Measurements from ENCODE around the gene BRMS1L.

The BRMS1L gene

DNA sequence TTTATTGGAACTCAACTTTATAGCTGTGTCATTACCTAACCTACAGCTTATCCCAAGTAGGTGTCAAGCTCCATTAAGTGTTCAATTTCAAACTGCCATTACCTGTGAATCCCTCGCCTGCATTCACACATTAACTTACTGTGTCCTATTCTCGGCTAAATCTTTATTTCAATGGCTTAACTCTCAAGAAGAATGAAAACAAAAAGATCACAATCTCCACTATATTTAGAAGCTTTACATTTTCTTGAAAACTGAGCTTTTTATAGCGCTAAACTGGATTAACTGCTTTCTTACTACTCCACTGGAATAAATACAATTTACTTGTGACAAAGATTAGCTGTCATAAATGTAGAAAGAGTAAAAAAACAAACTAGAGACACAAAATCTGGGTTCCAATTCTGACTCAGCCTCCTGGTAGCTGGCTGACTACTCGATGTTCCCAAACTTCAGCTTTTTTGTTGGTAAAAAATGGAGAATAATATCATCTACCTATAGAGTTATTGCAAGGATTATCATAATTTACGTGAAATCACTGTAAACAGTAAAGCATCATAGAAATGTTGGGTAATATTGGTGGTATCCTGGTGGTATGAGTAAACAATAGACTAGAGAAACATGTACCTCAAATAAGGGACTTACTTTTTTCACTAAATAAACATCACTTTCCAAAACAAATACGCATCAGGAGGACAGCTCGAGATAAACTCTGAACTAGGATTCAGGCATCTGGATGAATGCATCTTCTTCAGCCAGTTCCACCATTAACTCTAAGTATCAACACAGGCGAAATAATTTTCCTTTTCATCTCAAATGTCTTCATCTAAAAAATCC lies 18.8 kb upstream of the BRMS1L start:
- TF ChIP-seq TAF1 (IDR thresholded peaks at IDR 0.05; ENCODE audit: low read depth, low read length) = no peak
- TF ChIP-seq PAX5 (IDR thresholded peaks at IDR 0.05; ENCODE audit: insufficient read depth, low read length, severe bottlenecking) = no peak
- no peak for TF ChIP-seq SPI1 (IDR thresholded peaks at IDR 0.05; ENCODE audit: low read depth, low read length)
- TF ChIP-seq POLR2A (IDR thresholded peaks at IDR 0.05; ENCODE audit: low read depth, low read length) = no peak
- TF ChIP-seq POLR2AphosphoS5 (IDR thresholded peaks at IDR 0.05; ENCODE audit: low read depth, low read length) = no peak
- no peak for TF ChIP-seq POU2F2 (IDR thresholded peaks at IDR 0.05; ENCODE audit: low read depth, low read length)
- FAIRE-seq = no peak

DNA sequence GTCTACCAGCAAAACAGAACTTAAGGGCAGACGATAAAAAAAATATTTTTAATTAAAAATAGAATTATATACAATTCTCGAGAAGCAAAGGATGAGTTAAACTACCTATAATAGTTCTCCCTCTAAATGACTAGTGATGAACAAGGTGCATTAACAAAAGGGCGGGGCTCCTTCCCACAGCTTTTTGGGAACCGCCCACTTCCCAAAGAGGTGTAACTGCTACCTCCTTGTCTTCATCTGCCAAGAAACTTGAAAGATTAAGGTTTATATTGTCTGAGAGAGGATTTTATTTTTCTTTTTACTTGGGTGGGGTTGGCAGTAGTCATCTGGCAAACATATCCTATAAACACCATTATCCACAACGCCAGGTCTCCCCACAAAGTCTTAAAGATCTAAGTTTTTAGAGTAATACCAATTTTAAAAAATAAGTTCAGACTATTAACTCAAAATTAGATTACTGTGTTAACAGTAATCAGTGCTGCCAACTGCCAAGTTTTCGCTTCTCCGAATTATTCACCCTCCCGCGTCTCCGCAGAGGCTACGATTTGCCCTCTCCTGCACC lies 18.0 kb upstream of the BRMS1L start:
- TF ChIP-seq POLR2A (IDR thresholded peaks at IDR 0.05; ENCODE audit: low read depth, low read length) (no peak), SPI1 (IDR thresholded peaks at IDR 0.05; ENCODE audit: low read depth, low read length) (no peak), PAX5 (IDR thresholded peaks at IDR 0.05; ENCODE audit: insufficient read depth, low read length, severe bottlenecking) (no peak), POLR2AphosphoS5 (IDR thresholded peaks at IDR 0.05; ENCODE audit: low read depth, low read length) (no peak), POU2F2 (IDR thresholded peaks at IDR 0.05; ENCODE audit: low read depth, low read length) (no peak), TAF1 (IDR thresholded peaks at IDR 0.05; ENCODE audit: low read depth, low read length) (no peak)
- FAIRE-seq (no peak), DNase-seq (ENCODE audit: insufficient read length, low spot score) (no peak)

More for the DNA sequence above, 18.8 kb upstream of the BRMS1L start:
- DNase-seq (ENCODE audit: insufficient read length, low spot score) = no peak

DNA sequence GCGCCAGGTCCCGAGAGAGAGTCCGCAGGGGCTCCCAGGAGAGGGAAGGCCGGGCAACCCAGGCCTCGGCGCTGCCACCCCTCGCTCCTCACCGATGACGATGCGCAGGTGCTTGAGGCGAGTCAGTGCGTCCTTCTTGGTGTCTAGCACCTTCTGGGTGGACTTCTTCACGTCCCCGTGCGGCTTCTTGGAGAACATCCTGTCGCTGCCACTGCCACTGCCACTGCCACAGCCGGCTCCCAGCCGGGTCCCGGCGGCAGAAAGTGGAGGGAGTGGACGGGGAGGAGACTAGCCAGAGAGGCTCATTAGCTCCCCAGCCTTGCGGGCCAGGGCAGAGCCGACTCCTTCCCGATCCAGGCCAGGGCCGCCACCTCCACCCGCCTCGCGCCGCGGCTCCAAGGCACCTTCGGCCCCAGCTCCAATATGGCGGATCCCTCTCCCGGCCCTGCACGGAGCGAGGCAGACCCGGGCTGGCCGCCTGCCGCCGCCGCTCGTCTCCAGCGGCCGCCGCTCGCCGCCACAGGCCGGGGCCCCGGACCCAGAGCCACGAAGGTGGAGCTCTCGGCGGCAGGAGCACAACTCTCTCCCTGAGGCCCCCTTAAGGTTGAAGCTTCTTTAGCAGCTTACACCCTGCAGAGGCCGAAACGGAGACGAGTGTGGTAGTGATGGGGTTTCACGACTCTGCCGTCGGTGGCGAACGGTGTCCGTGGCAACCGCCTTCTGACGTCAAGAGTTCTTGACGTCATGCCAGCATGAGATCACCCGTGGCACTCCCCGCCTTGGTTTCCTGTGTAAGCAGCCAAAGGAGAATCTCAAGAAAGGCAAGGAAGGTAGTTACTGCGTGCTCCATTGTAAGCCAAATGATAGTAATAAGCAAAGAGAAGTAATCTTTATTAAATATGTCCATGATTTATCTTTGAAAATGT lies 17.2 kb upstream of the BRMS1L start, which contains the start of gene RALGAPA1:
Gene RALGAPA1 (minus strand): TSS at position 658 of the 926 bp plus-strand sequence. CDS start 460 bp downstream, at position 198.
- peak; percentile 98 for FAIRE-seq
- peak; percentile 87 for TF ChIP-seq POLR2AphosphoS5 (IDR thresholded peaks at IDR 0.05; ENCODE audit: low read depth, low read length)
- peak; percentile 53; the same call in 1 of the 2 replicates for TF ChIP-seq TAF1 (IDR thresholded peaks at IDR 0.05; ENCODE audit: low read depth, low read length)
- TF ChIP-seq POLR2A (IDR thresholded peaks at IDR 0.05; ENCODE audit: low read depth, low read length) = peak; percentile 88

DNA sequence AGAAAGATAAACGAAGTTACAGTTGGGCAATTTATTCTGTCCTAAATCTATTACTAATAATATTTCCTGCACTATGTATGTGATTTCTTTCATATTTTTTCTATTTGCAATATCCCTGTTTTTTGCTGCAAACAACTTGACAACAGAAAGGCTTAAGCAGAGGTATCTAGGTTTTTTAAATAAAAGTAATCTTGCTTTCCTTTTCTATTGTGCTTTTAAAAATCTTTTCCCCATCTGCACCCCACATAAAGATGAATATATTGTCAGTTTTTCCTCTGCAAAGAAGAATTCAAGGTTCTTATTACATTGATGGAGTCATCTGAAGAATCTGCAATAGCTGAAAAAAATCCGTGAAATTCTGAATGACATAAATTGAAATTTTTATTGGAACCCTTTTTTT lies 16.5 kb upstream of the BRMS1L start:
- TF ChIP-seq POLR2AphosphoS5 (IDR thresholded peaks at IDR 0.05; ENCODE audit: low read depth, low read length) (no peak), POLR2A (IDR thresholded peaks at IDR 0.05; ENCODE audit: low read depth, low read length) (no peak), TAF1 (IDR thresholded peaks at IDR 0.05; ENCODE audit: low read depth, low read length) (no peak), POU2F2 (IDR thresholded peaks at IDR 0.05; ENCODE audit: low read depth, low read length) (no peak), PAX5 (IDR thresholded peaks at IDR 0.05; ENCODE audit: insufficient read depth, low read length, severe bottlenecking) (no peak)
- DNase-seq (ENCODE audit: insufficient read length, low spot score) (no peak), FAIRE-seq (no peak)

More for the DNA sequence above, 17.2 kb upstream of the BRMS1L start, which contains the start of gene RALGAPA1:
- peak; percentile 66 for DNase-seq (ENCODE audit: insufficient read length, low spot score)

DNA sequence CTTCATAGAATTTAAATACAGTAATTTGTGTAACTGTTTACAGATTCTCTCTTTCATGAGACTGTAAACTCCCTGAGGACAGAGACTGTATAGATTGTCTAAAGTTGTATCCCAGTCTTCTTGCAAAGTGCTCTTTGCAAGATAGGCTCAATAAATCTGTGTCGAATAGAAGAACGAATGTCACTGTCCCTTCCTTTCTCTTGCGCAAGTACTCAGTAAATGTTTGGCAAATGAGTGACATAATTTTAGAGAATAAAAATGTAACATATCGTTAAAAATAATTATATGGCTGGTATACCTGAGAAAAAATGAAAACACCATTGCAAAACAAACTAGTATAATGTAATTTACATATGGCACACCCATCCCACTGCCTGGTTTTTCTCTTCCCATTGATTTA lies 15.2 kb upstream of the BRMS1L start:
- FAIRE-seq (no peak), DNase-seq (ENCODE audit: insufficient read length, low spot score) (no peak)
- TF ChIP-seq POLR2AphosphoS5 (IDR thresholded peaks at IDR 0.05; ENCODE audit: low read depth, low read length) (no peak), PAX5 (IDR thresholded peaks at IDR 0.05; ENCODE audit: insufficient read depth, low read length, severe bottlenecking) (no peak), TAF1 (IDR thresholded peaks at IDR 0.05; ENCODE audit: low read depth, low read length) (no peak), POLR2A (IDR thresholded peaks at IDR 0.05; ENCODE audit: low read depth, low read length) (no peak), SPI1 (IDR thresholded peaks at IDR 0.05; ENCODE audit: low read depth, low read length) (no peak), POU2F2 (IDR thresholded peaks at IDR 0.05; ENCODE audit: low read depth, low read length) (no peak)

DNA sequence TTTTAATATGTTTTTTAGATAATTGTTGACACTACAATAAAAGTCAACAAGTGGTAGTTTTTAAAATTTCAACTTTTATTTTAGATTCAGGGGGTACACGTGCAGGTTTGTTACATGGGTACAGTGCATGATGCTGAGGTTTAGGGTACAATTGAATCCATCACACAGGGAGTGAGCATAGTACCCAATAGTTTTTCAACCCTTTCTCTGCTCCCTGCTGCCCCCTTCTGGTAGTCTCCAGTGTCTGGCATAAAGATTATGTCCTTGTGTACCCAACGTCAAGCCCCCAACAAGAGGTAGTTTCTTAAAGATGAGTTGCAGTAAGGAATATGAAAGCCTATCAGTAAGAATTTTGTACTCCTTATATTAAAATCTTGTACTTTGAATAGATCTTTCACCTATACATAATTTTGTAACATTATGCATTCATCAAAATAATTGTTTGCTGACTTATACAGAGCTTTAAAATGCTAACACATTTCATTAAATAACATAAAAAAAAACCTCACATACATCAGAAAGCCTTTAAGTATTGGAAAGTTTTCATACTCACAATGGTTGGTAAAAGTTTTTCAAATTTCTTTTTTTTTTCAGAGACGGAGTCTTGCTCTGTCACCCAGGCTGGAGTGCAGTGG lies 11.7 kb upstream of the BRMS1L start:
- FAIRE-seq = no peak
- TF ChIP-seq POLR2A (IDR thresholded peaks at IDR 0.05; ENCODE audit: low read depth, low read length) = no peak
- no peak for TF ChIP-seq SPI1 (IDR thresholded peaks at IDR 0.05; ENCODE audit: low read depth, low read length)
- no peak for TF ChIP-seq POLR2AphosphoS5 (IDR thresholded peaks at IDR 0.05; ENCODE audit: low read depth, low read length)
- no peak for TF ChIP-seq PAX5 (IDR thresholded peaks at IDR 0.05; ENCODE audit: insufficient read depth, low read length, severe bottlenecking)
- TF ChIP-seq TAF1 (IDR thresholded peaks at IDR 0.05; ENCODE audit: low read depth, low read length) = no peak
- no peak for TF ChIP-seq POU2F2 (IDR thresholded peaks at IDR 0.05; ENCODE audit: low read depth, low read length)
- DNase-seq (ENCODE audit: insufficient read length, low spot score) = peak; percentile 16

DNA sequence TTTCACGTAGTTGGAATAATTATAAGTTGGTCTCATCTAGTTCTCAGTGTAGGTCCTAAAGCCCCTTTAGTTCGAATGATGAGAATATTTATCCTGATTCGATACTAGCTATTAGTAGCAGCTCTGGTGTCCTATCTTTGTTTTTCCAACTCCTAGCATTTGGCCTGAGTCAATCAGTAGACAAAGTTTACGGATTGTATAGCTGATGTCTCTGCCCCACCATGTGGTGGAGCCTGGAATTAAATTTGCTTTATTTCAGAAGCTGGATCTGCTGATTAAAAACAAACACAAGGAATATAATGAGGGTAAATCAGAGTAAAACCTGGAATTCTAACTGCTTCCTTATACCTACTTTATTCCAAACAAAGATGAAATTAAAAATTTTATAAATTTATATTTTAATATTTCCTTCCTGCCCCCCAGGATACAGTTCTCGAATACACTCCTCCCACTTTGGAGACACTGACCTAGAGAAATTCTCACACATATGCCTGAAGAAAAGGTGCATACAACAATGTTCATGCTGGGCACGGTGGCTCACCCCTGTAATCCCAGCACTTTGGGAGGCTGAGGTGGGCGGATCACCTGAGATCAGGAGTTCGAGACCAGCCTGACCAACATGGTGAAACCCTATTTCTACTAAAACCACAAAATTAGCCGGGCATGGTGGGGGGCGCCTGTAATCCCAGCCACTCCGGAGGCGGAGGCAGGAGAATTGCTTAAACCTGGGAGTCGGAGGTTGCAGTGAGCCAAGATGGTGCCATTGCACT lies 7.6 kb upstream of the BRMS1L start:
- TF ChIP-seq POU2F2 (IDR thresholded peaks at IDR 0.05; ENCODE audit: low read depth, low read length) = no peak
- no peak for TF ChIP-seq POLR2AphosphoS5 (IDR thresholded peaks at IDR 0.05; ENCODE audit: low read depth, low read length)
- TF ChIP-seq PAX5 (IDR thresholded peaks at IDR 0.05; ENCODE audit: insufficient read depth, low read length, severe bottlenecking) = no peak
- no peak for TF ChIP-seq POLR2A (IDR thresholded peaks at IDR 0.05; ENCODE audit: low read depth, low read length)
- TF ChIP-seq SPI1 (IDR thresholded peaks at IDR 0.05; ENCODE audit: low read depth, low read length) = no peak
- DNase-seq (ENCODE audit: insufficient read length, low spot score) (peak; percentile 14), FAIRE-seq (no peak)
